GM21737 (cell line): ENCODE results near the gene CD59.
"Not testable (repeated sequence)": the region's sequence is repeated elsewhere in the genome, so short reads cannot be mapped to it uniquely, and the experiment has no call there.

Experiments
- ATAC-seq: cut with Tn5 transposase; IDR thresholded peaks from one replicate; pipeline ENCODE4 v1.9.1; 2021; ENCODE audit warnings: mild to moderate bottlenecking, moderate library complexity; ENCODE audit not compliant: unreplicated experiment

CD59 gene

GRCh38 chr11:33696411-33696810 is 39.8 kb downstream of the CD59 start:
- no peak for ATAC-seq

- no peak for ATAC-seq
Observed at GRCh38 chr11:33695051-33695566, 41.1 kb downstream of the CD59 start.

GRCh38 chr11:33694346-33695050 is 41.7 kb downstream of the CD59 start:
- no peak for ATAC-seq

- no peak for ATAC-seq
Observed at GRCh38 chr11:33692541-33692940, 43.7 kb downstream of the CD59 start.

GRCh38 chr11:33692013-33692504 is 44.2 kb downstream of the CD59 start:
- ATAC-seq, result no peak

- ATAC-seq, result no peak
Observed at GRCh38 chr11:33691066-33691864, 45.0 kb downstream of the CD59 start.

- no peak for ATAC-seq
Observed at GRCh38 chr11:33690290-33691065, 45.7 kb downstream of the CD59 start.

- ATAC-seq, result no peak
Observed at GRCh38 chr11:33689501-33689900, 46.7 kb downstream of the CD59 start.

GRCh38 chr11:33689085-33689484 is 47.1 kb downstream of the CD59 start:
- no peak for ATAC-seq

GRCh38 chr11:33687733-33688479 is 48.3 kb downstream of the CD59 start:
- ATAC-seq, result no peak

- ATAC-seq, result no peak
Observed at GRCh38 chr11:33685082-33685481, 51.1 kb downstream of the CD59 start.

- ATAC-seq, result no peak
Observed at GRCh38 chr11:33684003-33684706, 52.1 kb downstream of the CD59 start.

GRCh38 chr11:33682446-33682845 is 53.8 kb downstream of the CD59 start:
- no peak for ATAC-seq

GRCh38 chr11:33682019-33682418 is 54.2 kb downstream of the CD59 start:
- ATAC-seq, result no peak

GRCh38 chr11:33678616-33679015 is 57.6 kb downstream of the CD59 start:
- not testable (repeated sequence) for ATAC-seq

GRCh38 chr11:33674035-33674814 is 62.0 kb downstream of the CD59 start:
- no peak for ATAC-seq

GRCh38 chr11:33672273-33672672 is 64.0 kb downstream of the CD59 start:
- no peak for ATAC-seq

- ATAC-seq, result no peak
Observed at GRCh38 chr11:33670250-33671011, 65.8 kb downstream of the CD59 start.
